NCI-H774 (cell line): ENCODE measurements around the gene HABP4.

Source experiments
- DNase-seq: peaks from one replicate; lab custom pipeline; 2025; lab: John Stamatoyannopoulos, UW

The HABP4 gene

GRCh38 chr9:96476591-96476990 lies 26.6 kb downstream of the HABP4 start:
- no peak for DNase-seq

- DNase-seq: no peak
These were observed 28.9 kb downstream of the HABP4 start for GRCh38 chr9:96478829-96479371.

- DNase-seq: no peak
These were observed 30.8 kb downstream of the HABP4 start for GRCh38 chr9:96480736-96481135.

- no peak for DNase-seq
These were observed 32.5 kb downstream of the HABP4 start for GRCh38 chr9:96482476-96482875.

GRCh38 chr9:96483197-96483596 lies 33.2 kb downstream of the HABP4 start:
- DNase-seq: no peak

GRCh38 chr9:96483733-96484390 lies 33.9 kb downstream of the HABP4 start:
- no peak for DNase-seq

- DNase-seq: no peak
These were observed 34.6 kb downstream of the HABP4 start for GRCh38 chr9:96484521-96484931.

- no peak for DNase-seq
These were observed 35.3 kb downstream of the HABP4 start for GRCh38 chr9:96485280-96485679.

- DNase-seq: no peak
These were observed 36.5 kb downstream of the HABP4 start for GRCh38 chr9:96486386-96487028.

GRCh38 chr9:96487029-96487396 lies 37.0 kb downstream of the HABP4 start:
- no peak for DNase-seq

- no peak for DNase-seq
These were observed 38.0 kb downstream of the HABP4 start for GRCh38 chr9:96487949-96488348.

GRCh38 chr9:96489482-96489979 lies 39.6 kb downstream of the HABP4 start:
- no peak for DNase-seq

GRCh38 chr9:96490534-96491078 lies 40.6 kb downstream of the HABP4 start:
- no peak for DNase-seq

GRCh38 chr9:96491079-96491879 lies 41.3 kb downstream of the HABP4 start:
- DNase-seq: no peak

GRCh38 chr9:96491880-96492525 lies 42.0 kb downstream of the HABP4 start:
- DNase-seq: no peak

GRCh38 chr9:96492993-96493531 lies 43.1 kb downstream of the HABP4 start:
- no peak for DNase-seq

GRCh38 chr9:96493757-96494156 lies 43.8 kb downstream of the HABP4 start:
- no peak for DNase-seq

GRCh38 chr9:96494215-96494800 lies 44.3 kb downstream of the HABP4 start:
- DNase-seq: no peak

GRCh38 chr9:96495341-96495740 lies 45.4 kb downstream of the HABP4 start:
- DNase-seq: no peak

- DNase-seq: no peak
These were observed 46.6 kb downstream of the HABP4 start for GRCh38 chr9:96496368-96497116.

- DNase-seq: no peak
These were observed 47.1 kb downstream of the HABP4 start for GRCh38 chr9:96497117-96497399.
